Posterior cingulate gyrus (tissue), 11 donors: Measurements from ENCODE around the gene SDK2.

ENCODE experiments used
- DNase-seq, 10 donors: peaks; one replicate each; pipeline versions ENCODE4 v3.0.0 to v3.0.0-alpha.2; 2020 to 2021; ENCODE audit warnings: mixed read lengths in 3 of 10
- intact Hi-C: fragments of 100-400 bp; cut with DNase I; formaldehyde crosslinking; loops from one replicate; pipeline ENCODE4 v1.15.1; 2023

The SDK2 gene

GRCh38 chr17:73419051-73419450, 225.2 kb downstream of the SDK2 start:
- DNase-seq, result peak in 3 of 10 donors; percentile 61 to 71 (median 63)
- intact Hi-C loops, result no loop called here

GRCh38 chr17:73415782-73416181, 228.5 kb downstream of the SDK2 start:
- intact Hi-C loops, result no loop called here
- DNase-seq, result peak in 3 of 10 donors; percentile 52 to 69 (median 59)

- intact Hi-C loops, result no loop called here
- DNase-seq, result peak in 3 of 10 donors; percentile 50 to 72 (median 55)
These were observed 229.9 kb downstream of the SDK2 start for GRCh38 chr17:73414171-73414955.

DNA sequence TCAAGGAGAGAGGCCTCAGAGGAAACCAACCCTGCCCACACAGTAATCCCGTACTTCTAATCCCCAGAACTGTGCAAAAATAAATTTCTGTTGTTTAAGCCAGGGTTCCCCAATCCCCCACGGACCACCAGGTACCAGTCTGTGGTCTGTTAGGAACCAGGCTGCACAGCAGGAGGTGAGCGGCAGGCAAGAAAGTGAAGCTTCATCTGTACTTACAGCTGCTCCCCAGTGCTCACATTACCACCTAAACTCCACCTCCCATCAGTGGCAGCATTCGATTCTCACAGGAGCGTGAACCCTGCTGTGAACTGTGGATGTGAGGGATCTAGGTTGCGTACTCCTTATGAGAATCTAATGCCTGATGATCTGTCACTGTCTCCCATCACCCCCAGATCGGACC, 231.3 kb downstream of the SDK2 start:
- DNase-seq, result peak in 2 of 10 donors; percentile 1 to 36
- intact Hi-C loops, result no loop called here

DNA sequence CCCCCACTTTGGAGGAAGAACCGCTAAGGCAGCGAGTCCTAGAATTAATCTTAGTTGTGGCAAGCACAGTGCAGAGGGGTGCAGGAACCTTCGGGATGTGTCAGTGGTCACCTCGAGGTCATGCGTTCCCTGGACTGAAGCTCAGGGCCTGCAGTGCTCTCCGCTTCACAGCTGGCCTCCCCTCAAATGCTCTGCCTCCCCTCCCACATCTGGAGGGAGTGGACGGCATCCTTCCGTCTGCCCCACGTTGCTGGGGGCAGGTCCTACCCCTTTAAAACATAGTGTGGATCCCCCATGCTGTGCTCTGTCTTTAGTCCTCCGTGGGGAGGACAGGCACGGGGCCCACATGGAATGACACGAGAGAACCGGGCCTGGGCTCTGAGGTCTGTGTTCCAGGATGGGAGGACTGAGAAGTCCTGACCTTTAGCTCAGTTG, 232.9 kb downstream of the SDK2 start:
- intact Hi-C loops, result no loop called here
- DNase-seq, result peak in 3 of 10 donors; percentile 36 to 66 (median 45)

GRCh38 chr17:73410586-73411312, 233.5 kb downstream of the SDK2 start:
- intact Hi-C loops, result no loop called here
- DNase-seq, result peak in 3 of 10 donors; percentile 24 to 38 (median 35)

- peak in 3 of 10 donors; percentile 9 to 16 (median 14) for DNase-seq
- intact Hi-C loops, result no loop called here
These were observed 240.0 kb downstream of the SDK2 start for GRCh38 chr17:73404246-73404645.

- peak in 3 of 10 donors; percentile 5 to 53 (median 46) for DNase-seq
- intact Hi-C loops, result no loop called here
These were observed 241.8 kb downstream of the SDK2 start for GRCh38 chr17:73402466-73402865.

- intact Hi-C loops, result no loop called here
- DNase-seq, result peak in 9 of 10 donors; percentile 25 to 93 (median 60)
These were observed 242.3 kb downstream of the SDK2 start for GRCh38 chr17:73401911-73402310.

- peak in 2 of 10 donors; percentile 35 to 67 for DNase-seq
- intact Hi-C loops, result no loop called here
These were observed 243.2 kb downstream of the SDK2 start for GRCh38 chr17:73400915-73401545.

DNA sequence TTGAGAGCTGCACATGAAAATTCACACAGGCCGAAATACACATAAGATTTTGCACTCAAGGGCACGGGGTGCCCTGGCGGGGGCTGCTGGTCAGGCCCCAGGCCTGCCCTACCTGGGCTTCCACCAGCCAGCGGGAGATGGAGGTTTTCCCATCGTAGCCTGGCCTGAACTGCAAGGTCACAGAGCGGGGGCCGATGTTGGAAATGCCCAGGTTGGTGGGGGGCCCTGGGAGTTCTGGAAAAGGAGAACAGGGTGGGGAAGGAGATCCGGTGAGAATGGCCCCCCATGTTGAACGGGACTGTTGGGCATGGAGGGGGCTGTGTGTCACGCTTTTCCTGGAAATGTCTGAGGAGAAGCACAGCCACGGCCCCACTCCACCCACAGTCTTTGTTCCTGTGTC, 245.2 kb downstream of the SDK2 start:
- DNase-seq, result peak in 2 of 10 donors; percentile 47 to 71
- intact Hi-C loops, result no loop called here

DNA sequence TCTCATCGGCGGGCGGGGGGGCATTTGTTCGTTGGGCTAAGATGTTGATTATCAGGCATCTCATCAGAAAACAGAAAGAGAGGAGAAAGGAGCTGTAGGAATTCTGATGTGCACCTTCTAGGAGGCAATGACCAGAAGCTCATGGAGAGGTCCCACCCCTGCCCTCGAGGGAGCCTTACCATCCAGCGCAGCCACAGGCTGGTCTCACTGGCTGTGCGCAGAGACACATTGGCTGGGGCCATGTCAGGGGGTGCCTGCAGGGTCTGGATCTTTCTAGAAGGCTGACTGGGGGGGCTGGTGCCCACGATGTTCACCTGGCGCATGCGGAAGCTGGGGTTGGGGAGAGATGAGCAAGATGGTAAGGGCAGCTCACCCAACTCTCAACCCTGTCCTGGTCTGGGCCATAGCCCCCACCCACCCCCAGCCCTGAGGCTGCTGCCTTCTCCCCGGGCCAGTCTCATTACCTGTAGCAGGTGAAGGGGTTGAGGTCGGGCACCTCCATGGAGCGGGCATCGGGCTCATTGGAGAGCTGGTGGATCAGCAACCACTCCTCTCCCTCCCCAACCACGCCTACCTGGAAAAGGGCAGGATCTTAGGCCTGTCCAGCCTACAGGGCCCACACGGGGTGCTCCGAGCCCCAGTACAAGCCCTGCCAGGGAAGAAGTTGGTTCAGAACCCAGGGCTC, 246.2 kb downstream of the SDK2 start:
- DNase-seq, result peak in 3 of 10 donors; percentile 51 to 71 (median 53)
- intact Hi-C loops, result no loop called here

DNA sequence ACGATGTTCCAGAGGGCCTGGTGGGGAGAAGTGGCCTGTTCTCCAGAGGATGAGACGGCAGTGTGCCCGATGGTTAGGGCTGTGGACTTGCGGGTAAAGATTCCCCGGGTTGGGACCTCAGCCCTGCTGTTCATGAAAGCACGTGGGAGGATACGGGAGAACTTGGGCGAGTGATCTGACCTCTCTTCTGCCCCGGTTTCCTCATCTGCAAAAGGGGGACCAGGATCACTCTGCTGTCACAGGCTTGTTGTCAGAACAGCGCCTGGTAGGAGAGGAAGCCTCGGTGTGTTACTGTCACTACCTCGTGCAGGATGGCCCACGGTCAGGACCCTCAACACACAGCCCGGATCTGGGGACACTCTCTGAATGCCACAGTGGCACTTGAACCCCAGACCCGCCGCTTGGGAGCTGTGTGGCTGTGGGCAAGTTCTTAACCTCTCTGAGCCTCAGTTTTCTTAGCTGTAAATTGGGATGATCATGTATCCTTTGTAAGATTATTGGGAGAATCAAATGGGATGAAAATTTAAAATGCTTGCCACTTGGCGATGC, 246.9 kb downstream of the SDK2 start:
- DNase-seq, result peak in 3 of 10 donors; percentile 46 to 78 (median 73)
- intact Hi-C loops, result no loop called here

DNA sequence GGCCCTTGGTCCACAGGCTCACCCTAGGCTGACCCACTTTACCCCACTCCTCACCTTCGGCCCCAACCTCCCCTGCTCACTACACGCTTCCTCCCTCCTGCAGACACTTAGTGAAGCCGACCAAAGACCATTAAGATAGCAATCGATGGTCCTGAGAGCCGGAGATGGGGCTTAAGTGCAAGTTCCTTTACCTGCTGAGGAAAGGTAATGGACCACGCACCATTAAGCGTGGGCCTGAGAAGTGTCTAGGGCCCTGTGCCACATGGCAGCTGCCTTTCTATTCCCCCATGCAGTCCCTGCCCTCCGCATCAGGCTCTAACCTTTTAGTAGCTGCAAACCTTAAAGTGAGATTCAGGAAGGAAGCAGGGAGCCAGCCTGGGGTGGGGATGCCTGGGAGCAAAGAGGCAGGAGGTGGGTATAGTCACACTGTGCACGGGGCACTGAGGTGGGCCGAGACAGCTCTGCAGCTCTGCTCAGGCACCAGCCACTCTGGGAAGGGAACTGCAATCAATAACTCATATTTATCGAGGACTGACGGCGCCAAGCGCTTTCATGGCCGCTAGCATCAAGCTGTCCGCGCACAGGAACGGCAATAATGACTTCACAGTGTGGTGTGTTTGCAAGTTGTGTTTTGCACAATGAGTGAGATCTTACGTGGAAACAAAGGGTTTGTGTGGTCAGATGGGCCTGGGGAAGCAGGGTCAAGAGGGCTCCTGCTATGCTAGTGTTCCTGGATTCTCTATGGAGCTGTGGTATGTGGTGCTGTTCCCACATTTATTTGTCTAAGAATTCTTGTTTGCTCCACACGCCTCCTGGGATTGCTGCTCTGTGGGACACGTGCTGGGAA, 247.6 kb downstream of the SDK2 start:
- intact Hi-C loops, result no loop called here

DNA sequence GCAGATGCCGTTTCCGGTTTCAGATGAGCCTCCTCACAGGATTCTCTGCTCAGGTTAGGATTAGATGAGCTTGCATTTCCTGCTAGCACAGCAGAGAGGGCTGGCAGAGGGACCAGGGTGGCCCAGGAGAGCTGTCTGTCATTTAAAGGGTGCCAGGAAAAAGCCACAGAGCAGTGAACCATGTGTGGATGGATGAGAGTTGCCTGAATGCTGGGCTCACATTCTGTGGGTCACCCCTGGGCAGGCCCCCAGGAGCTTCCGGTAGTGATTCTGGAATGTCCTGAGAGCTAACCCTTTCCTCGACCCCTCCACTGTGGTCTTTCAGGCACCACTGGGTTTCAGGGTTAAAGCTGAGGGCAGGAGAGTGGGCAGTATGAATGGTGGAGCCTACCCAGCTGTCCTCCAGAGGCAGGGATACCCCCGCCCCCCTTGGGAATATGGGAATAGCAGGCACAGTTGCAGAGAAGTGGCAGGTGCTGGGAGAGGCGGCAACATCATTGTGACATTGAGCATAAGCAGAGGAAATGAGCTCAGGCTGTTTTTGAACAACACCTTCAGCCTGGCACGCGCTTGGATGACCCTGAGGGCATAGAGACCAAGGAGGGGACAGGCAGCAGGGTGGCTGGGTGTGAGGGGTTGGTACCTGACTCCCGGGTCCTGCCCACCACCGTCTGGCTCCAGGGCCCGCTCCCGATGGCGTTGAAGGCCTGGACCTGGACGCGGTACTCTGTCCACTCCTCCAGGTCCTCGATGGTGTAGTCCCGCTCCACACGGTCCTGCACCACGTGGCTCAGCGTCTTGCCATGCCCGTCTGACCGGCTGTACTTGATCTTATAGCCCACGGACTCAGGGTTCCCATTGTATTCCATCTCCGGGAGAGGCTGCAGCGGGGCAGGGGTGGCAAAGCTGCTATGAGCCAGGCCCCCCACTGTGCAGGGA, 249.5 kb downstream of the SDK2 start:
- intact Hi-C loops, result no loop called here

More for the DNA sequence above, 247.6 kb downstream of the SDK2 start:
- DNase-seq, result peak in 3 of 10 donors; percentile 38 to 64 (median 47)

DNA sequence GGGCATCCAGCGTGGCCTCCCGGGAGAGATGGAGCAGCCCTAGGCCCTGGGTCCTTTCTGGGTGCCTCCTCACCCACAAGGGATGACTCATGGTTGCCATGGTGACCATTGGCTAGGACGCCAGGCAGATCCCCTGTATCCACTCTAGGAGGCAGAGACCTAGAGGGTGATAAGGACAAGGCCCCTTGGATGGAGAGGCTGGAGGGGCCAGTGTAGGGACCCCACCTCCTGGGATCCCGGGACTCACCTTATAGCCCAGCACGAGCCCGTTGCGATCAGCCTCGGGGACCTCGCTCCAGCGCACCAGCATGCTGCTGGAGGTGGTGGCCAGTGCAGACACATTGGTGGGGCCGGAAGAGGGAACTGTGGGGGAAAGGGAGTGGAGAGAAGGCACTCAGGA, 250.3 kb downstream of the SDK2 start:
- intact Hi-C loops, result no loop called here
- peak in 5 of 10 donors; percentile 25 to 87 (median 64) for DNase-seq

More for the DNA sequence above, 249.5 kb downstream of the SDK2 start:
- peak in 3 of 10 donors; percentile 55 to 79 (median 73) for DNase-seq

GRCh38 chr17:73393381-73393780, 250.9 kb downstream of the SDK2 start:
- DNase-seq, result peak in 3 of 10 donors; percentile 58 to 77 (median 59)
- intact Hi-C loops, result no loop called here
